Measurements from ENCODE around the gene DEDD2.

- TF ChIP-seq ZNF274 (IDR thresholded peaks at IDR 0.05; ENCODE audit: low read depth, low read length) (no peak), EZH2 (IDR thresholded peaks at IDR 0.05) (no peak), CTCF (IDR thresholded peaks at IDR 0.05 in 2 of 3, conservative IDR thresholded peaks at IDR 0.05 in 1 of 3; ENCODE audit: borderline replicate concordance in 1 of 3, insufficient read depth in 1 of 3, low read depth in 2 of 3, low read length in 2 of 3) (no peak), REST (IDR thresholded peaks at IDR 0.05; ENCODE audit: low read depth) (no peak), POLR2A (IDR thresholded peaks at IDR 0.05; ENCODE audit: borderline replicate concordance, extremely low read depth, insufficient read depth, insufficient read length) (no peak), ATF3 (IDR thresholded peaks at IDR 0.05) (no peak), MAX (IDR thresholded peaks at IDR 0.05) (no peak)
These were observed 17.7 kb upstream of the DEDD2 start for GRCh38 chr19:42235181-42235580.
